HCT116 (cell line): ENCODE data around the gene HOXD3. TPM values are rescaled to one million over a fixed set of nuclear protein-coding genes. Genes with fewer than 3 reads are reported as not detected.

Experiments used
- ATAC-seq: fragments of 200-7000 bp; cut with Tn5 transposase; 2 replicates; pipeline ENCODE4 v1.9.1; 2020; ENCODE audit warnings: mild to moderate bottlenecking, moderate library complexity
- BruUV-seq: library from RNA; stranded (reverse); fragments of 400-500 nt; replicated peaks from 2 replicates; lab custom pipeline; 2021; lab: Mats Ljungman, UMichigan
- CTCF ChIA-PET: fragments of 300-600 bp; sonication (Branson Sonifier 250); formaldehyde crosslinking; loops from one replicate; lab custom pipeline; 2021; ENCODE audit warnings: antibody characterized with exemption; lab: Charles Lee
- POLR2A ChIA-PET: fragments of 300-600, 350-600 bp; sonication (Branson Sonifier 250); formaldehyde crosslinking; loops from one replicate; lab custom pipeline; 2021; ENCODE audit warnings: antibody characterized with exemption; lab: Charles Lee
- RAD21 ChIA-PET, 2 experiments: fragments of 300-600 bp; sonication (Branson Sonifier 250); formaldehyde crosslinking; loops; one replicate each; lab custom pipeline; 2023; ENCODE audit warnings: low total read pairs in 2 of 2; ENCODE audit not compliant: uncharacterized antibody in 2 of 2, unreplicated experiment in 2 of 2, low non-redundant PET in 1 of 2; lab: Charles Lee
- DNase-seq: peaks from one replicate; pipeline ENCODE4 v3.0.0-alpha.2; 2010; ENCODE audit warnings: low read depth, low spot score
- H2AFZ ChIP-seq: fragments of 200-600 bp; shearing (Covaris generic), sonication (generic); 2 replicates; pipeline ENCODE4 v1.6.1; 2017; ENCODE audit warnings: low read depth, mixed run types, mixed read lengths, antibody characterized with exemption, low read length; ENCODE audit not compliant: poor library complexity, severe bottlenecking
- H3K27ac ChIP-seq: 2 replicates; pipeline ENCODE4 v1.5.1; 2012; ENCODE audit warnings: low read depth, low read length
- H3K27me3 ChIP-seq: fragments of 200-600 bp; sonication (generic); 2 replicates; pipeline ENCODE4 v1.6.1; 2016; ENCODE audit warnings: mixed run types, low read length, mixed read lengths; ENCODE audit not compliant: insufficient read depth
- H3K36me3 ChIP-seq, 2 experiments: fragments of 200-500 bp in 1 of 2; fragments of 200-600 bp in 1 of 2; sonication (Bioruptor generic) in 1 of 2; sonication (generic) in 1 of 2; 2 replicates each; pipeline versions ENCODE4 v1.5.1 to v1.6.1; 2014 to 2016; ENCODE audit warnings: low read length in 2 of 2, inconsistent platforms in 1 of 2, mixed read lengths in 1 of 2, mixed run types in 1 of 2; ENCODE audit not compliant: insufficient read depth in 2 of 2, control insufficient read depth in 1 of 2
- H3K4me1 ChIP-seq, 2 experiments: fragments of 200-600 bp in 1 of 2; sonication (generic) in 1 of 2; 2 replicates each; pipeline versions ENCODE4 v1.5.1 to v1.6.1; 2012 to 2017; ENCODE audit warnings: low read length in 2 of 2, inconsistent platforms in 1 of 2, mild to moderate bottlenecking in 1 of 2, mixed read lengths in 1 of 2, mixed run types in 1 of 2, moderate library complexity in 1 of 2; ENCODE audit not compliant: insufficient read depth in 2 of 2, control insufficient read depth in 1 of 2
- H3K4me2 ChIP-seq: fragments of 200-600 bp; sonication (generic); 2 replicates; pipeline ENCODE4 v1.6.1; 2017; ENCODE audit warnings: mixed run types, low read length, mixed read lengths
- H3K4me3 ChIP-seq, 2 experiments: fragments of 200-600 bp in 1 of 2; sonication (generic) in 1 of 2; replicated peaks in 1 of 2; 2 replicates each; pipeline ENCODE4 v1.5.1; 2011 to 2016; ENCODE audit warnings: low read length in 2 of 2, control low read depth in 1 of 2, low read depth in 1 of 2, mild to moderate bottlenecking in 1 of 2, mixed read lengths in 1 of 2, mixed run types in 1 of 2
- H3K79me2 ChIP-seq: fragments of 200-600 bp; sonication (generic); 2 replicates; pipeline ENCODE4 v1.6.1; 2017; ENCODE audit warnings: mild to moderate bottlenecking, mixed run types, low read length, moderate library complexity, mixed read lengths; ENCODE audit not compliant: insufficient read depth
- H3K9ac ChIP-seq: fragments of 200-600 bp; sonication (generic); 2 replicates; pipeline ENCODE4 v1.6.1; 2016; ENCODE audit warnings: low read length, mixed read lengths
- H3K9me2 ChIP-seq: fragments of 200-600 bp; sonication (generic), shearing (Covaris generic); 2 replicates; pipeline ENCODE4 v1.6.1; 2017; ENCODE audit warnings: mixed run types, mild to moderate bottlenecking, moderate library complexity; ENCODE audit not compliant: insufficient read depth
- H3K9me3 ChIP-seq, 2 experiments: fragments of 200-500 bp in 1 of 2; fragments of 200-600 bp in 1 of 2; sonication (Bioruptor generic) in 1 of 2; sonication (generic) in 1 of 2; 2 replicates each; pipeline ENCODE4 v1.6.1; 2014 to 2017; ENCODE audit warnings: low read length in 2 of 2, mixed read lengths in 2 of 2, inconsistent platforms in 1 of 2, low read depth in 1 of 2, mild to moderate bottlenecking in 1 of 2, mixed run types in 1 of 2, moderate library complexity in 1 of 2; ENCODE audit not compliant: control insufficient read depth in 1 of 2, insufficient read depth in 1 of 2
- H4K20me1 ChIP-seq: fragments of 200-600 bp; sonication (generic), shearing (Covaris generic); 2 replicates; pipeline ENCODE4 v1.6.1; 2017; ENCODE audit warnings: mixed run types, mild to moderate bottlenecking, moderate library complexity; ENCODE audit not compliant: insufficient read depth
- ATF3 ChIP-seq: IDR thresholded peaks from 2 replicates; pipeline ENCODE4 v1.6.1; 2012
- CBX3 ChIP-seq: IDR thresholded peaks from 2 replicates; pipeline ENCODE4 v1.6.1; 2012; ENCODE audit warnings: low read depth
- CEBPB ChIP-seq: IDR thresholded peaks from 2 replicates; pipeline ENCODE4 v1.6.1; 2012; ENCODE audit warnings: low read depth
- CTCF ChIP-seq, 3 experiments: fragments of 200-600 bp in 1 of 3; sonication (generic) in 1 of 3; IDR thresholded peaks in 2 of 3; conservative IDR thresholded peaks in 1 of 3; 2 replicates each; pipeline ENCODE4 v1.5.1; 2012 to 2017; ENCODE audit warnings: low read depth in 2 of 3, low read length in 2 of 3, antibody characterized with exemption in 1 of 3, borderline replicate concordance in 1 of 3, control low read depth in 1 of 3, mild to moderate bottlenecking in 1 of 3, mixed read lengths in 1 of 3, mixed run types in 1 of 3, moderate library complexity in 1 of 3; ENCODE audit not compliant: insufficient read depth in 1 of 3
- EGR1 ChIP-seq: IDR thresholded peaks from 2 replicates; pipeline ENCODE4 v1.6.1; 2012; ENCODE audit warnings: low read depth
- ELF1 ChIP-seq: IDR thresholded peaks from 2 replicates; pipeline ENCODE4 v1.6.1; 2012; ENCODE audit warnings: low read depth, borderline replicate concordance
- EZH2 ChIP-seq: fragments of 200-600 bp; sonication (generic); IDR thresholded peaks from 2 replicates; pipeline ENCODE4 v1.6.1; 2017; ENCODE audit warnings: antibody characterized with exemption, mixed run types
- FOSL1 ChIP-seq: IDR thresholded peaks from 2 replicates; pipeline ENCODE4 v1.6.1; 2012; ENCODE audit warnings: low read depth
- MAX ChIP-seq: IDR thresholded peaks from 2 replicates; pipeline ENCODE4 v1.6.1; 2012
- POLR2AphosphoS5 ChIP-seq: IDR thresholded peaks from 2 replicates; pipeline ENCODE4 v1.6.1; 2011; ENCODE audit warnings: mild to moderate bottlenecking, low read depth, low read length, moderate library complexity
- RAD21 ChIP-seq: IDR thresholded peaks from 2 replicates; pipeline ENCODE4 v1.6.1; 2012; ENCODE audit warnings: low read depth, mild to moderate bottlenecking
- SP1 ChIP-seq: IDR thresholded peaks from 2 replicates; pipeline ENCODE4 v1.6.1; 2012; ENCODE audit warnings: low read depth
- SRF ChIP-seq: IDR thresholded peaks from 2 replicates; pipeline ENCODE4 v1.6.1; 2012; ENCODE audit warnings: low read depth
- TCF7L2 ChIP-seq: IDR thresholded peaks from 2 replicates; pipeline ENCODE4 v1.7.0; 2011; ENCODE audit warnings: borderline replicate concordance, inconsistent platforms; ENCODE audit not compliant: insufficient read depth, insufficient read length; ENCODE audit errors: extremely low read depth
- ZBTB33 ChIP-seq: IDR thresholded peaks from 2 replicates; pipeline ENCODE4 v1.6.1; 2011; ENCODE audit warnings: mild to moderate bottlenecking, low read length, moderate library complexity; ENCODE audit not compliant: insufficient replicate concordance; ENCODE audit errors: extremely low read depth
- intact Hi-C: fragments of 100-400 bp; cut with micrococcal nuclease; formaldehyde crosslinking; loops from 2 replicates; pipeline ENCODE4 v1.10.0; 2022
- total RNA-seq: library from RNA; stranded (reverse); gene quantifications from one replicate; pipeline ENCODE4 v1.2.1, GENCODE V29; 2021; ENCODE audit not compliant: unreplicated experiment

The HOXD3 gene
- total RNA-seq, 1 experiment from 2014 or later, result 1.4 TPM

GRCh38 chr2:176152350-176153181 is 4.5 kb upstream of the HOXD3 start:
- no peaks in the 10 kb centered on the region for H3K79me2 ChIP-seq
- no peak overlapping the region for H3K27ac ChIP-seq
- no peak overlapping the region for H3K4me3 ChIP-seq
- TF ChIP-seq EGR1, result no peak
- no peak for TF ChIP-seq CTCF (IDR thresholded peaks at IDR 0.05 in 2 of 3, conservative IDR thresholded peaks at IDR 0.05 in 1 of 3; ENCODE audit: borderline replicate concordance in 1 of 3, insufficient read depth in 1 of 3, low read depth in 2 of 3, low read length in 2 of 3)
- TF ChIP-seq FOSL1, result no peak
- TF ChIP-seq CBX3, result no peak
- no peak for TF ChIP-seq TCF7L2
- TF ChIP-seq EZH2, result no peak
- TF ChIP-seq ZBTB33, result no peak
- no peak for TF ChIP-seq RAD21
- TF ChIP-seq ATF3, result no peak
- no peak for TF ChIP-seq CEBPB
- TF ChIP-seq SP1, result no peak
- TF ChIP-seq ELF1, result no peak
- no peak for TF ChIP-seq MAX
- TF ChIP-seq POLR2AphosphoS5, result no peak
- no peak for TF ChIP-seq SRF
- no peaks in the 10 kb centered on the region for H4K20me1 ChIP-seq
- no peaks in the 10 kb centered on the region for H3K36me3 ChIP-seq
- no peak overlapping the region for H3K4me2 ChIP-seq
- ATAC-seq, result no peak
- no peak overlapping the region for H2AFZ ChIP-seq
- H3K9me3 ChIP-seq, result no peaks in the 10 kb centered on the region
- no peaks in the 10 kb centered on the region for H3K4me1 ChIP-seq
- ChIA-PET CTCF (no interaction called here), RAD21 (no interaction called here), POLR2A (no interaction called here)
- H3K9me2 ChIP-seq, result no peaks in the 10 kb centered on the region
- H3K27me3 ChIP-seq, result no peaks in the 10 kb centered on the region
- BruUV-seq, result no TSS peak
- intact Hi-C loops, result no loop called here
- no peak for DNase-seq
- no peak overlapping the region for H3K9ac ChIP-seq
